Loucy (cell line): Measurements from ENCODE around the gene DIP2B.

Experiments
- CTCF ChIP-seq: fragments of 200-600 bp; sonication (generic); conservative IDR thresholded peaks from 2 replicates; pipeline ENCODE4 v1.5.1; 2014; ENCODE audit warnings: mild to moderate bottlenecking, antibody characterized with exemption, low read length
- EZH2phosphoT487 ChIP-seq: fragments of 200-600 bp; IDR thresholded peaks from 2 replicates; pipeline ENCODE4 v1.6.1; 2018; ENCODE audit warnings: antibody characterized with exemption, mild to moderate bottlenecking, moderate library complexity, borderline replicate concordance

- TF ChIP-seq CTCF (no peak), EZH2phosphoT487 (no peak)
Observed at GRCh38 chr12:50566066-50566465, 61.3 kb downstream of the DIP2B start.
